Stimulated activated CD4-positive, alpha-beta T cell treated with anti-CD3 and anti-CD28 coated beads, Interleukin-15, amount 100 ng/mL, for 48 hours (primary cell): ENCODE measurements around the gene ARHGAP26.

Experiments
- DNase-seq, 2 donors: peaks; one replicate each; pipeline ENCODE4 v3.0.0-alpha.2; 2020; ENCODE audit warnings: low read depth in 2 of 2

ARHGAP26 gene

GRCh38 chr5:142784401-142784955 lies 14.3 kb downstream of the ARHGAP26 start:
- no peak for DNase-seq

- no peak for DNase-seq
These were observed 15.0 kb downstream of the ARHGAP26 start for GRCh38 chr5:142785206-142785605.

GRCh38 chr5:142789206-142789605 lies 19.0 kb downstream of the ARHGAP26 start:
- no peak for DNase-seq

GRCh38 chr5:142792012-142792864 lies 22.1 kb downstream of the ARHGAP26 start:
- no peak for DNase-seq

GRCh38 chr5:142792865-142793232 lies 22.7 kb downstream of the ARHGAP26 start:
- no peak for DNase-seq

- DNase-seq, result no peak
These were observed 24.4 kb downstream of the ARHGAP26 start for GRCh38 chr5:142794537-142794936.

GRCh38 chr5:142795251-142795650 lies 25.1 kb downstream of the ARHGAP26 start:
- DNase-seq, result no peak

GRCh38 chr5:142796492-142797109 lies 26.4 kb downstream of the ARHGAP26 start:
- no peak for DNase-seq

GRCh38 chr5:142797420-142797819 lies 27.2 kb downstream of the ARHGAP26 start:
- DNase-seq, result no peak

GRCh38 chr5:142798099-142798770 lies 28.1 kb downstream of the ARHGAP26 start:
- DNase-seq, result no peak

GRCh38 chr5:142800776-142801494 lies 30.8 kb downstream of the ARHGAP26 start:
- peak in 1 of 2 donors; percentile 38 for DNase-seq

- DNase-seq, result no peak
These were observed 31.3 kb downstream of the ARHGAP26 start for GRCh38 chr5:142801495-142801871.

GRCh38 chr5:142803428-142804125 lies 33.4 kb downstream of the ARHGAP26 start:
- DNase-seq, result no peak

GRCh38 chr5:142805339-142805738 lies 35.2 kb downstream of the ARHGAP26 start:
- DNase-seq, result no peak

- DNase-seq, result no peak
These were observed 36.7 kb downstream of the ARHGAP26 start for GRCh38 chr5:142806841-142807267.

- DNase-seq, result no peak
These were observed 37.3 kb downstream of the ARHGAP26 start for GRCh38 chr5:142807372-142807911.

- DNase-seq, result no peak
These were observed 38.9 kb downstream of the ARHGAP26 start for GRCh38 chr5:142808878-142809598.

GRCh38 chr5:142810081-142810480 lies 39.9 kb downstream of the ARHGAP26 start:
- no peak for DNase-seq

- DNase-seq, result no peak
These were observed 40.6 kb downstream of the ARHGAP26 start for GRCh38 chr5:142810743-142811290.
